Thyroid gland (tissue), 4 donors: ENCODE results near the gene DSC1. TPM values are rescaled to one million over a fixed set of nuclear protein-coding genes. Genes with fewer than 3 reads are reported as not detected.

ENCODE experiments used
- DNase-seq, 2 donors: peaks; one replicate each; pipeline ENCODE4 v3.0.0-alpha.2; 2019
- H3K27ac ChIP-seq, 3 donors: fragments of 200-600 bp; sonication (generic); 1 replicate in 2 of 3; 2 replicates in 1 of 3; pipeline ENCODE4 v1.5.1; 2016 to 2019; ENCODE audit warnings: mild to moderate bottlenecking in 1 of 3, moderate library complexity in 1 of 3
- H3K27me3 ChIP-seq: fragments of 200-600 bp; sonication (generic); one replicate; pipeline ENCODE4 v1.5.1; 2019
- H3K36me3 ChIP-seq, 2 donors: fragments of 200-600 bp; sonication (generic); one replicate each; pipeline ENCODE4 v1.5.1; 2016 to 2019
- H3K4me1 ChIP-seq, 2 donors: fragments of 200-600 bp; sonication (generic); one replicate each; pipeline ENCODE4 v1.5.1; 2017 to 2019
- H3K4me3 ChIP-seq, 3 donors: fragments of 200-600 bp; sonication (generic); replicated peaks in 1 of 3; 1 replicate in 2 of 3; 2 replicates in 1 of 3; pipeline ENCODE4 v1.5.1; 2016; ENCODE audit warnings: mild to moderate bottlenecking in 1 of 3
- H3K9me3 ChIP-seq: fragments of 200-600 bp; sonication (generic); one replicate; pipeline ENCODE4 v1.5.1; 2017
- CTCF ChIP-seq, 6 experiments: fragments of 200-600 bp in 3 of 6; fragments of 450-650 bp in 3 of 6; sonication (generic) in 3 of 6; IDR thresholded peaks; one replicate each; pipeline ENCODE4 v1.5.1; 2016 to 2019; ENCODE audit warnings: antibody characterized with exemption in 6 of 6, mild to moderate bottlenecking in 2 of 6, inconsistent platforms in 1 of 6, moderate library complexity in 1 of 6
- POLR2A ChIP-seq, 2 donors: fragments of 450-650 bp; IDR thresholded peaks; one replicate each; pipeline ENCODE4 v1.6.1; 2017; ENCODE audit warnings: antibody characterized with exemption in 2 of 2, mild to moderate bottlenecking in 2 of 2, moderate library complexity in 1 of 2
- WGBS, 2 donors: methylation state at CpG; one replicate each; pipeline ENCODE4 v1.1.5; 2017; 5-methylcytosine and 5-hydroxymethylcytosine counted together
- intact Hi-C: fragments of 100-400 bp; cut with DNase I; formaldehyde crosslinking; loops from one replicate; pipeline ENCODE4 v1.15.1; 2023
- total RNA-seq, 4 donors: library from RNA; depleted of rRNA; stranded (reverse); fragments of >200 nt; gene quantifications; one replicate each; pipeline ENCODE4 v1.2.3, GENCODE V29; 2016

Gene DSC1
- total RNA-seq, 4 donors from 2014 or later: not detected

- intact Hi-C loops: no loop called here
- Histone ChIP-seq H3K27ac (no peak overlapping the region), H3K4me1 (no peaks in the 10 kb centered on the region), H3K36me3 (no peaks in the 10 kb centered on the region), H3K27me3 (no peaks in the 10 kb centered on the region), H3K4me3 (no peak overlapping the region), H3K9me3 (no peaks in the 10 kb centered on the region)
- TF ChIP-seq POLR2A (IDR thresholded peaks at IDR 0.05): no peak
- TF ChIP-seq CTCF (IDR thresholded peaks at IDR 0.05): no peak
- WGBS, 2 donors: 63 to 68% methylated on average over 13 of the region's 13 CpGs
- no peak for DNase-seq
These were observed 5.6 kb downstream of the DSC1 start for GRCh38 chr18:31156821-31157763.

- no peaks in the 10 kb centered on the region for H3K4me1 ChIP-seq
- no peak overlapping the region for H3K4me3 ChIP-seq
- intact Hi-C loops: no loop called here
- H3K9me3 ChIP-seq: no peaks in the 10 kb centered on the region
- H3K27ac ChIP-seq: no peak overlapping the region
- no peaks in the 10 kb centered on the region for H3K27me3 ChIP-seq
- TF ChIP-seq POLR2A (IDR thresholded peaks at IDR 0.05) (no peak), CTCF (IDR thresholded peaks at IDR 0.05) (no peak)
- DNase-seq: no peak
- WGBS, 2 donors: 69 to 88% methylated on average over 4 of the region's 4 CpGs
- H3K36me3 ChIP-seq: no peaks in the 10 kb centered on the region
These were observed 7.2 kb downstream of the DSC1 start for GRCh38 chr18:31155498-31155897.

- no peak overlapping the region for H3K4me3 ChIP-seq
- WGBS, 2 donors: 38 to 49% methylated on average over 2 of the region's 2 CpGs
- intact Hi-C loops: no loop called here
These were observed 8.5 kb downstream of the DSC1 start for GRCh38 chr18:31154181-31154580.

GRCh38 chr18:31149351-31149750, 13.3 kb downstream of the DSC1 start:
- TF ChIP-seq CTCF (IDR thresholded peaks at IDR 0.05): no peak
- no peak for TF ChIP-seq POLR2A (IDR thresholded peaks at IDR 0.05)
- H3K4me1 ChIP-seq: no peaks in the 10 kb centered on the region
- H3K36me3 ChIP-seq: no peaks in the 10 kb centered on the region
- no peaks in the 10 kb centered on the region for H3K9me3 ChIP-seq
- H3K27me3 ChIP-seq: no peaks in the 10 kb centered on the region
- no peak overlapping the region for H3K27ac ChIP-seq
- no peak for DNase-seq
- WGBS, 2 donors: 79 to 82% methylated on average over 3 of the region's 3 CpGs
- H3K4me3 ChIP-seq: no peak overlapping the region
- intact Hi-C loops: no loop called here

More at GRCh38 chr18:31154181-31154580, 8.5 kb downstream of the DSC1 start:
- Histone ChIP-seq H3K36me3 (no peaks in the 10 kb centered on the region), H3K27me3 (no peaks in the 10 kb centered on the region), H3K9me3 (no peaks in the 10 kb centered on the region), H3K27ac (no peak overlapping the region), H3K4me1 (no peaks in the 10 kb centered on the region)
- TF ChIP-seq POLR2A (IDR thresholded peaks at IDR 0.05) (no peak), CTCF (IDR thresholded peaks at IDR 0.05) (no peak)
- no peak for DNase-seq

- no peak for DNase-seq
These were observed 14.1 kb downstream of the DSC1 start for GRCh38 chr18:31148600-31148999.

More at GRCh38 chr18:31148600-31148999, 14.1 kb downstream of the DSC1 start:
- intact Hi-C loops: no loop called here
- 60 to 65% methylated on average over 3 of the region's 3 CpGs for whole genome bisulfite sequencing, 2 donors
- Histone ChIP-seq H3K27me3 (no peaks in the 10 kb centered on the region), H3K4me3 (no peak overlapping the region), H3K9me3 (no peaks in the 10 kb centered on the region), H3K36me3 (no peaks in the 10 kb centered on the region), H3K4me1 (no peaks in the 10 kb centered on the region), H3K27ac (no peak overlapping the region)
- TF ChIP-seq CTCF (IDR thresholded peaks at IDR 0.05) (no peak), POLR2A (IDR thresholded peaks at IDR 0.05) (no peak)
